WTC11 (cell line): ENCODE results near the gene SELPLG. TPM values are rescaled to one million over a fixed set of nuclear protein-coding genes. Genes with fewer than 3 reads are reported as not detected.

Experiments
- ATAC-seq: fragments of 200-7000 bp; cut with Tn5 transposase; 2 replicates; pipeline ENCODE4 v1.10.0; 2021; ENCODE audit warnings: mild to moderate bottlenecking, moderate library complexity
- CTCF ChIA-PET: fragments of 300-600 bp; sonication (Branson Sonifier 250); formaldehyde crosslinking; loops from one replicate; lab custom pipeline; 2021; ENCODE audit warnings: antibody characterized with exemption; lab: Charles Lee
- POLR2A ChIA-PET: fragments of 350-600 bp; sonication (Branson Sonifier 250); formaldehyde crosslinking; loops from one replicate; lab custom pipeline; 2021; ENCODE audit warnings: antibody characterized with exemption; lab: Charles Lee
- DNase-seq: peaks from one replicate; pipeline ENCODE4 v3.0.0; 2021; ENCODE audit warnings: low spot score
- H3K27ac Mint-ChIP-seq: 2 replicates; pipeline ENCODE4 v1.8.0; 2021; ENCODE audit warnings: mixed read lengths
- H3K27me3 Mint-ChIP-seq: 2 replicates; pipeline ENCODE4 v1.8.0; 2021; ENCODE audit warnings: low read depth, mild to moderate bottlenecking, moderate library complexity, mixed read lengths
- H3K36me3 Mint-ChIP-seq: 2 replicates; pipeline ENCODE4 v1.8.0; 2021; ENCODE audit warnings: mixed read lengths
- H3K4me1 Mint-ChIP-seq: 2 replicates; pipeline ENCODE4 v1.8.0; 2022; ENCODE audit warnings: mixed read lengths
- H3K4me3 Mint-ChIP-seq: 2 replicates; pipeline ENCODE4 v1.8.0; 2021; ENCODE audit warnings: mild to moderate bottlenecking, moderate library complexity, mixed read lengths
- H3K9me3 Mint-ChIP-seq: 2 replicates; pipeline ENCODE4 v1.8.0; 2021; ENCODE audit warnings: mixed read lengths
- ATF1 ChIP-seq: sonication (generic); formaldehyde crosslinking; IDR thresholded peaks from 2 replicates; pipeline ENCODE4 v1.8.1; 2023; ENCODE audit warnings: mild to moderate bottlenecking, moderate library complexity, missing genetic modification reagents
- ATF3 ChIP-seq: sonication (generic); formaldehyde crosslinking; conservative IDR thresholded peaks from 2 replicates; pipeline ENCODE4 v1.8.1; 2022; ENCODE audit warnings: mild to moderate bottlenecking, missing genetic modification reagents
- ATF6 ChIP-seq: sonication (generic); formaldehyde crosslinking; IDR thresholded peaks from 2 replicates; pipeline ENCODE4 v1.8.1; 2023; ENCODE audit warnings: mild to moderate bottlenecking, missing genetic modification reagents
- CBFB ChIP-seq: sonication (generic); formaldehyde crosslinking; IDR thresholded peaks from 2 replicates; pipeline ENCODE4 v1.8.1; 2022; ENCODE audit warnings: mild to moderate bottlenecking, low read depth, missing genetic modification reagents
- CREB1 ChIP-seq: sonication (generic); formaldehyde crosslinking; IDR thresholded peaks from 2 replicates; pipeline ENCODE4 v1.8.0; 2023; ENCODE audit warnings: mild to moderate bottlenecking, missing genetic modification reagents
- E2F1 ChIP-seq: sonication (generic); formaldehyde crosslinking; IDR thresholded peaks from 2 replicates; pipeline ENCODE4 v1.8.0; 2022; ENCODE audit warnings: mild to moderate bottlenecking, missing genetic modification reagents
- ELF4 ChIP-seq: sonication (generic); formaldehyde crosslinking; IDR thresholded peaks from 2 replicates; pipeline ENCODE4 v1.8.1; 2022; ENCODE audit warnings: low read depth, mild to moderate bottlenecking, moderate library complexity, missing genetic modification reagents
- ETV6 ChIP-seq: sonication (generic); formaldehyde crosslinking; IDR thresholded peaks from 2 replicates; pipeline ENCODE4 v1.8.1; 2022; ENCODE audit warnings: mild to moderate bottlenecking, missing genetic modification reagents
- HMGA2 ChIP-seq: fragments of 250-450 bp; sonication (Bioruptor Pico); IDR thresholded peaks from 2 replicates; pipeline ENCODE4 v1.4.0; 2021; ENCODE audit warnings: mild to moderate bottlenecking, moderate library complexity
- JUN ChIP-seq: sonication (generic); formaldehyde crosslinking; IDR thresholded peaks from 2 replicates; pipeline ENCODE4 v1.8.0; 2023; ENCODE audit warnings: mild to moderate bottlenecking, missing genetic modification reagents
- NFATC4 ChIP-seq: fragments of 250-450 bp; sonication (Bioruptor Pico); IDR thresholded peaks from 2 replicates; pipeline ENCODE4 v1.9.0; 2021; ENCODE audit warnings: mild to moderate bottlenecking
- SOX15 ChIP-seq: fragments of 250-450 bp; sonication (Bioruptor Pico); IDR thresholded peaks from 2 replicates; pipeline ENCODE4 v1.9.0; 2021; ENCODE audit warnings: mild to moderate bottlenecking
- STAT6 ChIP-seq: sonication (generic); formaldehyde crosslinking; conservative IDR thresholded peaks from 2 replicates; pipeline ENCODE4 v1.8.1; 2023; ENCODE audit warnings: mild to moderate bottlenecking, low read depth, missing genetic modification reagents, moderate library complexity
- ZNF263 ChIP-seq: sonication (generic); formaldehyde crosslinking; IDR thresholded peaks from 2 replicates; pipeline ENCODE4 v1.8.1; 2022; ENCODE audit warnings: low read depth, mild to moderate bottlenecking, moderate library complexity, missing genetic modification reagents
- ZNF532 ChIP-seq: fragments of 250-450 bp; sonication (Bioruptor Pico); IDR thresholded peaks from 2 replicates; pipeline ENCODE4 v1.9.0; 2021; ENCODE audit warnings: mild to moderate bottlenecking, borderline replicate concordance
- total RNA-seq: library from RNA; stranded (reverse); gene quantifications from 3 replicates; pipeline ENCODE4 v1.2.3, GENCODE V29; 2021
- TF ChIP-seq, protein P1 (sequence below): sonication (generic); formaldehyde crosslinking; IDR thresholded peaks from 2 replicates; pipeline ENCODE4 v1.8.1; 2023; ENCODE audit warnings: mild to moderate bottlenecking, moderate library complexity, missing genetic modification reagents

SELPLG gene
- total RNA-seq, 1 experiment from 2014 or later, result 0.46 TPM

GRCh38 chr12:108602209-108602705 lies 31.4 kb downstream of the SELPLG start:
- H3K9me3 Mint-ChIP-seq, result no peaks in the 10 kb centered on the region
- DNase-seq (no peak), ATAC-seq (no peak)
- H3K4me3 Mint-ChIP-seq, result no peak overlapping the region
- CTCF ChIA-PET, result no interaction called here
- H3K36me3 Mint-ChIP-seq, result no peaks in the 10 kb centered on the region
- no peaks in the 10 kb centered on the region for H3K27me3 Mint-ChIP-seq
- no peak overlapping the region for H3K27ac Mint-ChIP-seq
- TF ChIP-seq ZNF263 (CRISPR knock-in tag) (no peak), HMGA2 (CRISPR knock-in tag) (no peak), CREB1 (CRISPR knock-in tag) (no peak), JUN (CRISPR knock-in tag) (no peak)
- peaks cover 15% of the 10 kb centered on the region for H3K4me1 Mint-ChIP-seq
- POLR2A ChIA-PET, result no interaction called here

GRCh38 chr12:108600702-108601007 lies 33.0 kb downstream of the SELPLG start:
- POLR2A ChIA-PET, result interaction anchor here (1.1 kb wide), 1 partner anchor 12 kb away, joined by 3 read pairs; no protein-coding TSS in a partner anchor
- CTCF ChIA-PET, result interaction anchor here (1.0 to 2.4 kb wide), 4 partner anchors 12 to 39 kb away, joined by 3 to 9 read pairs (median 6); partner anchors contain the start of gene ISCU
- H3K27ac Mint-ChIP-seq, result no peak overlapping the region
- DNase-seq (no peak), ATAC-seq (no peak)
- peaks cover 13% of the 10 kb centered on the region for H3K4me1 Mint-ChIP-seq
- H3K27me3 Mint-ChIP-seq, result no peaks in the 10 kb centered on the region
- no peaks in the 10 kb centered on the region for H3K36me3 Mint-ChIP-seq
- no peaks in the 10 kb centered on the region for H3K9me3 Mint-ChIP-seq
- no peak for TF ChIP-seq SOX15
- TF ChIP-seq ATF3 (CRISPR knock-in tag), result no peak
- TF ChIP-seq STAT6 (CRISPR knock-in tag), result no peak
- no peak for TF ChIP-seq ATF1 (CRISPR knock-in tag)
- no peak overlapping the region for H3K4me3 Mint-ChIP-seq

GRCh38 chr12:108599948-108600701 lies 33.6 kb downstream of the SELPLG start:
- no peak for DNase-seq
- POLR2A ChIA-PET, result interaction anchor here (1.1 to 1.2 kb wide), 2 partner anchors 11 to 38 kb away, joined by 3 to 4 read pairs; partner anchors contain the start of gene ISCU
- Mint-ChIP-seq H3K9me3 (no peaks in the 10 kb centered on the region), H3K27me3 (no peaks in the 10 kb centered on the region), H3K4me3 (no peak overlapping the region), H3K36me3 (no peaks in the 10 kb centered on the region), H3K27ac (no peak overlapping the region), H3K4me1 (peaks cover 13% of the 10 kb centered on the region)
- CTCF ChIA-PET, result interaction anchor here (1.0 to 2.4 kb wide), 4 partner anchors 13 to 39 kb away, joined by 3 to 9 read pairs (median 6); partner anchors contain the start of gene ISCU
- peak; percentile 25; the same call in 1 of the 2 replicates for ATAC-seq
- TF ChIP-seq ZNF532 (CRISPR knock-in tag) (no peak), CBFB (CRISPR knock-in tag) (no peak), E2F1 (CRISPR knock-in tag) (no peak), NFATC4 (CRISPR knock-in tag) (no peak), ATF6 (CRISPR knock-in tag) (no peak), ELF4 (CRISPR knock-in tag) (no peak), ETV6 (CRISPR knock-in tag) (no peak)
- TF ChIP-seq, protein P1, sequence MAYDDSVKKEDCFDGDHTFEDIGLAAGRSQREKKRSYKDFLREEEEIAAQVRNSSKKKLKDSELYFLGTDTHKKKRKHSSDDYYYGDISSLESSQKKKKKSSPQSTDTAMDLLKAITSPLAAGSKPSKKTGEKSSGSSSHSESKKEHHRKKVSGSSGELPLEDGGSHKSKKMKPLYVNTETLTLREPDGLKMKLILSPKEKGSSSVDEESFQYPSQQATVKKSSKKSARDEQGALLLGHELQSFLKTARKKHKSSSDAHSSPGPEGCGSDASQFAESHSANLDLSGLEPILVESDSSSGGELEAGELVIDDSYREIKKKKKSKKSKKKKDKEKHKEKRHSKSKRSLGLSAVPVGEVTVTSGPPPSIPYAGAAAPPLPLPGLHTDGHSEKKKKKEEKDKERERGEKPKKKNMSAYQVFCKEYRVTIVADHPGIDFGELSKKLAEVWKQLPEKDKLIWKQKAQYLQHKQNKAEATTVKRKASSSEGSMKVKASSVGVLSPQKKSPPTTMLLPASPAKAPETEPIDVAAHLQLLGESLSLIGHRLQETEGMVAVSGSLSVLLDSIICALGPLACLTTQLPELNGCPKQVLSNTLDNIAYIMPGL (CRISPR knock-in tag), result no peak
